ENCODE results near the gene LIF. TPM values are rescaled to one million over a fixed set of nuclear protein-coding genes. Genes with fewer than 3 reads are reported as not detected.
A peak's percentile ranks its signal among the peaks of the same experiment; 100 is the strongest.

LIF gene
- total and polyA plus RNA-seq, 2 of the 4 experiments (the other 2 are of a cell fraction), result 130 to 214 TPM

DNA sequence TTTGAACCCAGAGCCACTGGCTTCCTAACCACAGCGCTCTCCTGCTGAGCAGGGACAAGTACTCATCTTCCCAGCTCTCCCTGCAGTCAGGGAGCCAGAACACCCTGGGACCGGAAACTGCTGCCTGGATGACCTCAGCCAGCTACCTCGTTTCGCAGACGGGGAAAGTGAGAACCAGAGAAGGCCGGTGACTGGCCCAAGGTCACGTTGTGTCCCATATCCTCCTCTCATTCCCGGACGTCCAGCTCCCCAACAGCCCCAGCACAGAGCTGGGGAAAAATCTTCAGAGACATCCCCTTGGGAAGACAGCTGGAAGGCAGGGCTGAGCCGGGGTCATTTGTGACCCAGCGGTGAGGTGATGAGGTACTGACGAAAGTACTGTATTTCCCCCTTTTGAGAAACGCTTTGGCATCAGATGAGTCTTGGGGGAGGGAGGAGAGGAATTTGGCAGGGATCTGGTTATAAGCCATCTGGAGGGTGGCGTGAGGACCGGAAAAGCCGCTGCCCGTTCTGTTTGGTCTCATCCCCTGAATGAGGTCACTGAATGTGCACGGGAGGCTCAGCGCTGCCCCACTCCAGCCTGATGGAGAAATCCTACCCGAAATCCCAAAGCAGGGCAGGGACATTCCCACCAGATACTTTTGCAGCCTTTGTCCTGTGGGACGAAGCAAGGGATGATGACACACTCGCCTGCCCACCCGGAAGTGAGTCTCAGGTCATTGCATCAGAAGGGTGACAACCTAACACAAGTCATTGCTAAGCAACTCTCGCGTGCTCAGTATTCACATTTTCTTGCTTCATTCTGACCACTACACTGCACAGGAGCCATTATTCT is 41.1 kb downstream of the LIF start (continued):
- TF ChIP-seq, protein P1, sequence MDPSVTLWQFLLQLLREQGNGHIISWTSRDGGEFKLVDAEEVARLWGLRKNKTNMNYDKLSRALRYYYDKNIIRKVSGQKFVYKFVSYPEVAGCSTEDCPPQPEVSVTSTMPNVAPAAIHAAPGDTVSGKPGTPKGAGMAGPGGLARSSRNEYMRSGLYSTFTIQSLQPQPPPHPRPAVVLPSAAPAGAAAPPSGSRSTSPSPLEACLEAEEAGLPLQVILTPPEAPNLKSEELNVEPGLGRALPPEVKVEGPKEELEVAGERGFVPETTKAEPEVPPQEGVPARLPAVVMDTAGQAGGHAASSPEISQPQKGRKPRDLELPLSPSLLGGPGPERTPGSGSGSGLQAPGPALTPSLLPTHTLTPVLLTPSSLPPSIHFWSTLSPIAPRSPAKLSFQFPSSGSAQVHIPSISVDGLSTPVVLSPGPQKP (IDR thresholded peaks at IDR 0.05; ENCODE audit: borderline replicate concordance, low read depth, low read length), result no peak
- TF ChIP-seq CHD1 (IDR thresholded peaks at IDR 0.05; ENCODE audit: low read depth, low read length), result 0 out of 2 replicates have a peak, but pooled peaks have one; percentile 18

DNA sequence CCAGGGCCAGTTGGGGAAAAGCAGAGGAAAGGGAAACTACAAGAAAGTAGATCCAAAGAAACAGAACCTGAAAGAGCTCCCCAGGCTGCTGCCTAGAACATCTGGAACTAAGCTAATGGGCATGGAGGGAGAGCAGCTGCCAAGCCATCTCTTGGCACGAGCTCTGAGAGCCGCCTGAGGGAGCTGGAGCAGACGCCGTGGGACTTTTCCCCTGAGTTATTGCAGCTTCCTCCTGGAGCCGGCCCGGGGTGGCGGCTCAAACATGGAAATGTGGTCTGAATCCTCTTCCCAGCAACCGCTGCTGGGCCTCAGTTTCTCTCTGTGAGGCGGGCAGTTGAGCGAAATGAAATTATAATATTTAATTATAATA is 41.8 kb downstream of the LIF start:
- peak overlapping the region; percentile 69 for H3K9ac ChIP-seq (ENCODE audit: low read depth, low read length)
- POLR2A ChIA-PET (ENCODE audit: unreplicated experiment), result interaction anchor here (0.7 to 1.6 kb wide), 7 partner anchors 9 to 181 kb away, joined by 3 to 7 read pairs (median 5); no protein-coding TSS in a partner anchor
- intact Hi-C loops (cut with micrococcal nuclease), result loop anchor here (1.0 to 2.0 kb wide), 3 partner anchors 8 to 46 kb away; partner anchors contain the start of gene LIF

More for the DNA sequence above, 41.8 kb downstream of the LIF start:
- WGBS, 2 experiments (ENCODE audit: extremely low coverage in 2 of 2, insufficient read length in 1 of 2), result 21% methylated on average over 5 of the region's 10 CpGs; no CpG with 5 or more reads in 1 of the 2 experiments
- H4K5ac ChIP-seq (ENCODE audit: low read depth, low read length), result peak overlapping the region; percentile 80
- H4K20me1 ChIP-seq (ENCODE audit: insufficient read depth, low read length), result no peaks in the 10 kb centered on the region
- peaks cover 52% of the 10 kb centered on the region for H3K4me1 ChIP-seq (ENCODE audit: control insufficient read depth, insufficient read depth, low read length)
- peak overlapping the region; percentile 99 for H3K4ac ChIP-seq (ENCODE audit: low read depth, low read length)
- peak overlapping the region; percentile 99 for H2BK5ac ChIP-seq (ENCODE audit: low read depth, low read length, poor library complexity, severe bottlenecking)
- H3K79me1 ChIP-seq (ENCODE audit: low read depth in 1 of 2, low read length in 2 of 2), result peaks cover 0 to 18% of the 10 kb centered on the region in 2 experiments; a peak in 2 of 4 replicates
- peak overlapping the region; percentile 94 for H2AK5ac ChIP-seq (ENCODE audit: low read depth, low read length)
- H3K27me3 ChIP-seq (ENCODE audit: control insufficient read depth, insufficient read depth, low read length), result no peaks in the 10 kb centered on the region
- no peaks in the 10 kb centered on the region for H3K36me3 ChIP-seq (ENCODE audit: control insufficient read depth, insufficient read depth, low read length)
- in situ Hi-C loops (cut with MboI; ENCODE audit: low sequenced_read_pairs) (loop anchor here (5.0 kb wide), 1 partner anchor 92 kb away; no protein-coding TSS in a partner anchor), dilution Hi-C loops (cut with HindIII; ENCODE audit: low sequenced_read_pairs, unreplicated experiment) (no loop called here)
- peak overlapping the region; percentile 97 for H3K27ac ChIP-seq (ENCODE audit: insufficient read depth, low read length)
- H3K56ac ChIP-seq (ENCODE audit: extremely low read depth, insufficient read depth, low read length), result peak overlapping the region; percentile 96
- H3K9me1 ChIP-seq (ENCODE audit: insufficient read depth, low read length), result peaks cover 39% of the 10 kb centered on the region
- peak overlapping the region; percentile 36 for H2AFZ ChIP-seq (replicated peaks; ENCODE audit: low read length, poor library complexity)
- TF ChIP-seq CHD1 (IDR thresholded peaks at IDR 0.05; ENCODE audit: low read depth, low read length), result peak; percentile 24; the same call in 1 of the 2 replicates
- TF ChIP-seq RCOR1 (IDR thresholded peaks at IDR 0.05; ENCODE audit: insufficient replicate concordance, low read length), result no peak
- TF ChIP-seq POLR2A (IDR thresholded peaks at IDR 0.05; ENCODE audit: low read depth, low read length), result peak; percentile 71; the same call in 1 of the 2 replicates
- ATAC-seq (ENCODE audit: low read depth) (no peak), DNase-seq (peak; percentile 84)
- H3K18ac ChIP-seq (ENCODE audit: low read depth, low read length), result peak overlapping the region; percentile 97
- H2AK9ac ChIP-seq (replicated peaks; ENCODE audit: low read depth, low read length, poor library complexity), result peak overlapping the region; percentile 53
- no peak overlapping the region for H3K4me2 ChIP-seq (ENCODE audit: low read depth, low read length)
- no peak overlapping the region for H3K4me3 ChIP-seq (ENCODE audit: insufficient read depth, low read depth, low read length)
- peaks cover 3% of the 10 kb centered on the region for H3K9me3 ChIP-seq (ENCODE audit: control insufficient read depth, insufficient read depth, low read length)
- H3K23ac ChIP-seq (ENCODE audit: low read depth, low read length), result peak overlapping the region; percentile 88
- peak overlapping the region; percentile 99 for H4K91ac ChIP-seq (ENCODE audit: insufficient read depth, low read depth, low read length)
- H3K14ac ChIP-seq (replicated peaks; ENCODE audit: low read depth, low read length), result peak overlapping the region; percentile 99
- peak overlapping the region; percentile 96 for H2BK15ac ChIP-seq (ENCODE audit: low read depth, low read length)
- peak overlapping the region; percentile 99 for H2BK20ac ChIP-seq (ENCODE audit: low read depth, low read length)
- CTCF ChIA-PET, result interaction anchor here (0.9 to 1.8 kb wide), 4 partner anchors 8 to 97 kb away, joined by 4 to 9 read pairs (median 5); no protein-coding TSS in a partner anchor
- peak overlapping the region; percentile 95 to 99 for H4K8ac ChIP-seq (ENCODE audit: low read depth in 2 of 2, low read length in 2 of 2)
- H2BK120ac ChIP-seq (ENCODE audit: low read depth, low read length), result peak overlapping the region; percentile 100
- BruUV-seq (replicated peaks), result no TSS peak
